HCT116 (cell line): ENCODE results near the gene MMP15. TPM values are rescaled to one million over a fixed set of nuclear protein-coding genes. Genes with fewer than 3 reads are reported as not detected.

Experiments
- ATAC-seq: fragments of 200-7000 bp; cut with Tn5 transposase; 2 replicates; pipeline ENCODE4 v1.9.1; 2020; ENCODE audit warnings: mild to moderate bottlenecking, moderate library complexity
- BruUV-seq: library from RNA; stranded (reverse); fragments of 400-500 nt; replicated peaks from 2 replicates; lab custom pipeline; 2021; lab: Mats Ljungman, UMichigan
- CTCF ChIA-PET: fragments of 300-600 bp; sonication (Branson Sonifier 250); formaldehyde crosslinking; loops from one replicate; lab custom pipeline; 2021; ENCODE audit warnings: antibody characterized with exemption; lab: Charles Lee
- POLR2A ChIA-PET: fragments of 300-600, 350-600 bp; sonication (Branson Sonifier 250); formaldehyde crosslinking; loops from one replicate; lab custom pipeline; 2021; ENCODE audit warnings: antibody characterized with exemption; lab: Charles Lee
- RAD21 ChIA-PET, 2 experiments: fragments of 300-600 bp; sonication (Branson Sonifier 250); formaldehyde crosslinking; loops; one replicate each; lab custom pipeline; 2023; ENCODE audit warnings: low total read pairs in 2 of 2; ENCODE audit not compliant: uncharacterized antibody in 2 of 2, unreplicated experiment in 2 of 2, low non-redundant PET in 1 of 2; lab: Charles Lee
- DNase-seq: peaks from one replicate; pipeline ENCODE4 v3.0.0-alpha.2; 2010; ENCODE audit warnings: low read depth, low spot score
- H2AFZ ChIP-seq: fragments of 200-600 bp; shearing (Covaris generic), sonication (generic); 2 replicates; pipeline ENCODE4 v1.6.1; 2017; ENCODE audit warnings: low read depth, mixed run types, mixed read lengths, antibody characterized with exemption, low read length; ENCODE audit not compliant: poor library complexity, severe bottlenecking
- H3K27ac ChIP-seq: 2 replicates; pipeline ENCODE4 v1.5.1; 2012; ENCODE audit warnings: low read depth, low read length
- H3K27me3 ChIP-seq: fragments of 200-600 bp; sonication (generic); 2 replicates; pipeline ENCODE4 v1.6.1; 2016; ENCODE audit warnings: mixed run types, low read length, mixed read lengths; ENCODE audit not compliant: insufficient read depth
- H3K36me3 ChIP-seq, 2 experiments: fragments of 200-500 bp in 1 of 2; fragments of 200-600 bp in 1 of 2; sonication (Bioruptor generic) in 1 of 2; sonication (generic) in 1 of 2; 2 replicates each; pipeline versions ENCODE4 v1.5.1 to v1.6.1; 2014 to 2016; ENCODE audit warnings: low read length in 2 of 2, inconsistent platforms in 1 of 2, mixed read lengths in 1 of 2, mixed run types in 1 of 2; ENCODE audit not compliant: insufficient read depth in 2 of 2, control insufficient read depth in 1 of 2
- H3K4me1 ChIP-seq, 2 experiments: fragments of 200-600 bp in 1 of 2; sonication (generic) in 1 of 2; 2 replicates each; pipeline versions ENCODE4 v1.5.1 to v1.6.1; 2012 to 2017; ENCODE audit warnings: low read length in 2 of 2, inconsistent platforms in 1 of 2, mild to moderate bottlenecking in 1 of 2, mixed read lengths in 1 of 2, mixed run types in 1 of 2, moderate library complexity in 1 of 2; ENCODE audit not compliant: insufficient read depth in 2 of 2, control insufficient read depth in 1 of 2
- H3K4me2 ChIP-seq: fragments of 200-600 bp; sonication (generic); 2 replicates; pipeline ENCODE4 v1.6.1; 2017; ENCODE audit warnings: mixed run types, low read length, mixed read lengths
- H3K4me3 ChIP-seq, 2 experiments: fragments of 200-600 bp in 1 of 2; sonication (generic) in 1 of 2; replicated peaks in 1 of 2; 2 replicates each; pipeline ENCODE4 v1.5.1; 2011 to 2016; ENCODE audit warnings: low read length in 2 of 2, control low read depth in 1 of 2, low read depth in 1 of 2, mild to moderate bottlenecking in 1 of 2, mixed read lengths in 1 of 2, mixed run types in 1 of 2
- H3K79me2 ChIP-seq: fragments of 200-600 bp; sonication (generic); 2 replicates; pipeline ENCODE4 v1.6.1; 2017; ENCODE audit warnings: mild to moderate bottlenecking, mixed run types, low read length, moderate library complexity, mixed read lengths; ENCODE audit not compliant: insufficient read depth
- H3K9ac ChIP-seq: fragments of 200-600 bp; sonication (generic); 2 replicates; pipeline ENCODE4 v1.6.1; 2016; ENCODE audit warnings: low read length, mixed read lengths
- H3K9me2 ChIP-seq: fragments of 200-600 bp; sonication (generic), shearing (Covaris generic); 2 replicates; pipeline ENCODE4 v1.6.1; 2017; ENCODE audit warnings: mixed run types, mild to moderate bottlenecking, moderate library complexity; ENCODE audit not compliant: insufficient read depth
- H3K9me3 ChIP-seq, 2 experiments: fragments of 200-500 bp in 1 of 2; fragments of 200-600 bp in 1 of 2; sonication (Bioruptor generic) in 1 of 2; sonication (generic) in 1 of 2; 2 replicates each; pipeline ENCODE4 v1.6.1; 2014 to 2017; ENCODE audit warnings: low read length in 2 of 2, mixed read lengths in 2 of 2, inconsistent platforms in 1 of 2, low read depth in 1 of 2, mild to moderate bottlenecking in 1 of 2, mixed run types in 1 of 2, moderate library complexity in 1 of 2; ENCODE audit not compliant: control insufficient read depth in 1 of 2, insufficient read depth in 1 of 2
- H4K20me1 ChIP-seq: fragments of 200-600 bp; sonication (generic), shearing (Covaris generic); 2 replicates; pipeline ENCODE4 v1.6.1; 2017; ENCODE audit warnings: mixed run types, mild to moderate bottlenecking, moderate library complexity; ENCODE audit not compliant: insufficient read depth
- ATF3 ChIP-seq: IDR thresholded peaks from 2 replicates; pipeline ENCODE4 v1.6.1; 2012
- CBX3 ChIP-seq: IDR thresholded peaks from 2 replicates; pipeline ENCODE4 v1.6.1; 2012; ENCODE audit warnings: low read depth
- CEBPB ChIP-seq: IDR thresholded peaks from 2 replicates; pipeline ENCODE4 v1.6.1; 2012; ENCODE audit warnings: low read depth
- EGR1 ChIP-seq: IDR thresholded peaks from 2 replicates; pipeline ENCODE4 v1.6.1; 2012; ENCODE audit warnings: low read depth
- ELF1 ChIP-seq: IDR thresholded peaks from 2 replicates; pipeline ENCODE4 v1.6.1; 2012; ENCODE audit warnings: low read depth, borderline replicate concordance
- EZH2 ChIP-seq: fragments of 200-600 bp; sonication (generic); IDR thresholded peaks from 2 replicates; pipeline ENCODE4 v1.6.1; 2017; ENCODE audit warnings: antibody characterized with exemption, mixed run types
- EZH2phosphoT487 ChIP-seq: fragments of 200-600 bp; IDR thresholded peaks from 2 replicates; pipeline ENCODE4 v1.6.1; 2018; ENCODE audit warnings: antibody characterized with exemption, borderline replicate concordance
- FOSL1 ChIP-seq: IDR thresholded peaks from 2 replicates; pipeline ENCODE4 v1.6.1; 2012; ENCODE audit warnings: low read depth
- JUND ChIP-seq: IDR thresholded peaks from 2 replicates; pipeline ENCODE4 v1.6.1; 2012
- MAX ChIP-seq: IDR thresholded peaks from 2 replicates; pipeline ENCODE4 v1.6.1; 2012
- POLR2A ChIP-seq: IDR thresholded peaks from 2 replicates; pipeline ENCODE4 v1.7.0; 2011; ENCODE audit warnings: borderline replicate concordance; ENCODE audit not compliant: insufficient read depth, insufficient read length; ENCODE audit errors: extremely low read depth
- POLR2AphosphoS5 ChIP-seq: IDR thresholded peaks from 2 replicates; pipeline ENCODE4 v1.6.1; 2011; ENCODE audit warnings: mild to moderate bottlenecking, low read depth, low read length, moderate library complexity
- RAD21 ChIP-seq: IDR thresholded peaks from 2 replicates; pipeline ENCODE4 v1.6.1; 2012; ENCODE audit warnings: low read depth, mild to moderate bottlenecking
- SP1 ChIP-seq: IDR thresholded peaks from 2 replicates; pipeline ENCODE4 v1.6.1; 2012; ENCODE audit warnings: low read depth
- SRF ChIP-seq: IDR thresholded peaks from 2 replicates; pipeline ENCODE4 v1.6.1; 2012; ENCODE audit warnings: low read depth
- TCF7L2 ChIP-seq: IDR thresholded peaks from 2 replicates; pipeline ENCODE4 v1.7.0; 2011; ENCODE audit warnings: borderline replicate concordance, inconsistent platforms; ENCODE audit not compliant: insufficient read depth, insufficient read length; ENCODE audit errors: extremely low read depth
- ZFX ChIP-seq: fragments of 450-650 bp; IDR thresholded peaks from 2 replicates; pipeline ENCODE4 v1.6.1; 2017
- ZNF274 ChIP-seq: fragments of 200-500 bp; sonication (Bioruptor generic); IDR thresholded peaks from 2 replicates; pipeline ENCODE4 v1.6.1; 2014; ENCODE audit warnings: mild to moderate bottlenecking, low read depth, low read length, inconsistent platforms
- intact Hi-C: fragments of 100-400 bp; cut with micrococcal nuclease; formaldehyde crosslinking; loops from 2 replicates; pipeline ENCODE4 v1.10.0; 2022
- total RNA-seq: library from RNA; stranded (reverse); gene quantifications from one replicate; pipeline ENCODE4 v1.2.1, GENCODE V29; 2021; ENCODE audit not compliant: unreplicated experiment
- TF ChIP-seq, protein P1 (sequence below): IDR thresholded peaks from 2 replicates; pipeline ENCODE4 v1.6.1; 2012; ENCODE audit warnings: low read depth
- TF ChIP-seq, protein P2 (sequence below), 3 experiments: fragments of 200-600 bp in 1 of 3; sonication (generic) in 1 of 3; IDR thresholded peaks in 2 of 3; conservative IDR thresholded peaks in 1 of 3; 2 replicates each; pipeline ENCODE4 v1.5.1; 2012 to 2017; ENCODE audit warnings: low read depth in 2 of 3, low read length in 2 of 3, antibody characterized with exemption in 1 of 3, borderline replicate concordance in 1 of 3, control low read depth in 1 of 3, mild to moderate bottlenecking in 1 of 3, mixed read lengths in 1 of 3, mixed run types in 1 of 3, moderate library complexity in 1 of 3; ENCODE audit not compliant: insufficient read depth in 1 of 3

Gene MMP15
- total RNA-seq, 1 experiment from 2014 or later, result 38.5 TPM

GRCh38 chr16:58045096-58045495 lies 19.5 kb downstream of the MMP15 start:
- ChIA-PET RAD21 (no interaction called here), CTCF (no interaction called here), POLR2A (no interaction called here)
- Histone ChIP-seq H3K4me1 (no peaks in the 10 kb centered on the region), H3K9me3 (no peaks in the 10 kb centered on the region), H4K20me1 (no peaks in the 10 kb centered on the region), H3K4me2 (no peak overlapping the region), H3K79me2 (no peaks in the 10 kb centered on the region), H3K27ac (no peak overlapping the region), H3K36me3 (peaks cover 0 to 2% of the 10 kb centered on the region in 2 experiments; a peak in 2 of 4 replicates), H3K9me2 (no peaks in the 10 kb centered on the region), H3K9ac (no peak overlapping the region), H3K4me3 (no peak overlapping the region), H2AFZ (no peak overlapping the region), H3K27me3 (no peaks in the 10 kb centered on the region)
- no peak for DNase-seq
- intact Hi-C loops, result no loop called here
- no TSS peak for BruUV-seq
- TF ChIP-seq SP1 (no peak), RAD21 (no peak), ELF1 (no peak), MAX (no peak), TCF7L2 (no peak), EZH2 (no peak), JUND (no peak), ATF3 (no peak), SRF (no peak), CEBPB (no peak), EZH2phosphoT487 (no peak), CBX3 (no peak), POLR2A (no peak), ZNF274 (no peak), ZFX (no peak), FOSL1 (no peak), POLR2AphosphoS5 (no peak), EGR1 (no peak)
- TF ChIP-seq, protein P1, sequence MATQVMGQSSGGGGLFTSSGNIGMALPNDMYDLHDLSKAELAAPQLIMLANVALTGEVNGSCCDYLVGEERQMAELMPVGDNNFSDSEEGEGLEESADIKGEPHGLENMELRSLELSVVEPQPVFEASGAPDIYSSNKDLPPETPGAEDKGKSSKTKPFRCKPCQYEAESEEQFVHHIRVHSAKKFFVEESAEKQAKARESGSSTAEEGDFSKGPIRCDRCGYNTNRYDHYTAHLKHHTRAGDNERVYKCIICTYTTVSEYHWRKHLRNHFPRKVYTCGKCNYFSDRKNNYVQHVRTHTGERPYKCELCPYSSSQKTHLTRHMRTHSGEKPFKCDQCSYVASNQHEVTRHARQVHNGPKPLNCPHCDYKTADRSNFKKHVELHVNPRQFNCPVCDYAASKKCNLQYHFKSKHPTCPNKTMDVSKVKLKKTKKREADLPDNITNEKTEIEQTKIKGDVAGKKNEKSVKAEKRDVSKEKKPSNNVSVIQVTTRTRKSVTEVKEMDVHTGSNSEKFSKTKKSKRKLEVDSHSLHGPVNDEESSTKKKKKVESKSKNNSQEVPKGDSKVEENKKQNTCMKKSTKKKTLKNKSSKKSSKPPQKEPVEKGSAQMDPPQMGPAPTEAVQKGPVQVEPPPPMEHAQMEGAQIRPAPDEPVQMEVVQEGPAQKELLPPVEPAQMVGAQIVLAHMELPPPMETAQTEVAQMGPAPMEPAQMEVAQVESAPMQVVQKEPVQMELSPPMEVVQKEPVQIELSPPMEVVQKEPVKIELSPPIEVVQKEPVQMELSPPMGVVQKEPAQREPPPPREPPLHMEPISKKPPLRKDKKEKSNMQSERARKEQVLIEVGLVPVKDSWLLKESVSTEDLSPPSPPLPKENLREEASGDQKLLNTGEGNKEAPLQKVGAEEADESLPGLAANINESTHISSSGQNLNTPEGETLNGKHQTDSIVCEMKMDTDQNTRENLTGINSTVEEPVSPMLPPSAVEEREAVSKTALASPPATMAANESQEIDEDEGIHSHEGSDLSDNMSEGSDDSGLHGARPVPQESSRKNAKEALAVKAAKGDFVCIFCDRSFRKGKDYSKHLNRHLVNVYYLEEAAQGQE, result no peak
- TF ChIP-seq, protein P2, sequence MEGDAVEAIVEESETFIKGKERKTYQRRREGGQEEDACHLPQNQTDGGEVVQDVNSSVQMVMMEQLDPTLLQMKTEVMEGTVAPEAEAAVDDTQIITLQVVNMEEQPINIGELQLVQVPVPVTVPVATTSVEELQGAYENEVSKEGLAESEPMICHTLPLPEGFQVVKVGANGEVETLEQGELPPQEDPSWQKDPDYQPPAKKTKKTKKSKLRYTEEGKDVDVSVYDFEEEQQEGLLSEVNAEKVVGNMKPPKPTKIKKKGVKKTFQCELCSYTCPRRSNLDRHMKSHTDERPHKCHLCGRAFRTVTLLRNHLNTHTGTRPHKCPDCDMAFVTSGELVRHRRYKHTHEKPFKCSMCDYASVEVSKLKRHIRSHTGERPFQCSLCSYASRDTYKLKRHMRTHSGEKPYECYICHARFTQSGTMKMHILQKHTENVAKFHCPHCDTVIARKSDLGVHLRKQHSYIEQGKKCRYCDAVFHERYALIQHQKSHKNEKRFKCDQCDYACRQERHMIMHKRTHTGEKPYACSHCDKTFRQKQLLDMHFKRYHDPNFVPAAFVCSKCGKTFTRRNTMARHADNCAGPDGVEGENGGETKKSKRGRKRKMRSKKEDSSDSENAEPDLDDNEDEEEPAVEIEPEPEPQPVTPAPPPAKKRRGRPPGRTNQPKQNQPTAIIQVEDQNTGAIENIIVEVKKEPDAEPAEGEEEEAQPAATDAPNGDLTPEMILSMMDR (IDR thresholded peaks at IDR 0.05 in 2 of 3, conservative IDR thresholded peaks at IDR 0.05 in 1 of 3; ENCODE audit: borderline replicate concordance in 1 of 3, insufficient read depth in 1 of 3, low read depth in 2 of 3, low read length in 2 of 3), result no peak
- no peak for ATAC-seq
